H1 (cell line): Measurements from ENCODE around the gene NUBP1. TPM values are rescaled to one million over a fixed set of nuclear protein-coding genes. Genes with fewer than 3 reads are reported as not detected.

Experiments used
- CTCF ChIA-PET: fragments of 300-600 bp; sonication (Branson Sonifier 250); formaldehyde crosslinking; loops from one replicate; lab custom pipeline; 2021; ENCODE audit not compliant: partially characterized antibody; lab: Charles Lee
- POLR2A ChIA-PET: fragments of 300-600 bp; sonication (Branson Sonifier 250); formaldehyde crosslinking; loops from one replicate; lab custom pipeline; 2021; ENCODE audit warnings: inconsistent platforms; ENCODE audit not compliant: partially characterized antibody; lab: Charles Lee
- DNase-seq, 2 experiments: peaks; one replicate each; pipeline versions ENCODE4 v3.0.0 to v3.0.0-alpha.2; 2010 to 2022; ENCODE audit warnings: low spot score in 2 of 2, low read depth in 1 of 2, mixed read lengths in 1 of 2
- FAIRE-seq: peaks from 2 replicates; lab custom pipeline; 2011; peaks lifted over from hg19 to GRCh38; lab: Jason Lieb, UNC
- H2AFZ ChIP-seq: 2 replicates; pipeline ENCODE4 v1.8.1; 2012; ENCODE audit warnings: low read length, inconsistent platforms
- H2AK5ac ChIP-seq: 2 replicates; pipeline ENCODE4 v1.6.1; 2013; ENCODE audit warnings: low read depth, low read length
- H2BK120ac ChIP-seq: replicated peaks from 2 replicates; pipeline ENCODE3; 2013; ENCODE audit warnings: low read depth, low read length, inconsistent platforms
- H2BK12ac ChIP-seq: 2 replicates; pipeline ENCODE4 v1.6.1; 2013; ENCODE audit warnings: low read depth, low read length
- H2BK15ac ChIP-seq: 2 replicates; pipeline ENCODE4 v1.6.1; 2013; ENCODE audit warnings: low read length
- H2BK20ac ChIP-seq: 2 replicates; pipeline ENCODE4 v1.6.1; 2013; ENCODE audit warnings: low read length
- H2BK5ac ChIP-seq: 2 replicates; pipeline ENCODE4 v1.6.1; 2013; ENCODE audit warnings: low read depth, low read length
- H3K14ac ChIP-seq: 2 replicates; pipeline ENCODE4 v1.6.1; 2013; ENCODE audit warnings: inconsistent platforms; ENCODE audit not compliant: insufficient read length
- H3K18ac ChIP-seq: 2 replicates; pipeline ENCODE4 v1.6.1; 2013; ENCODE audit warnings: low read length; ENCODE audit errors: extremely low read depth
- H3K23ac ChIP-seq: 2 replicates; pipeline ENCODE4 v1.6.1; 2013; ENCODE audit warnings: inconsistent platforms; ENCODE audit not compliant: insufficient read length
- H3K23me2 ChIP-seq: 2 replicates; pipeline ENCODE4 v1.6.1; 2013; ENCODE audit warnings: low read depth, low read length
- H3K27ac ChIP-seq: 2 replicates; pipeline ENCODE4 v1.6.1; 2011; ENCODE audit warnings: low read depth, low read length, inconsistent platforms
- H3K27me3 ChIP-seq, 4 experiments: replicated peaks in 1 of 4; 1 replicate in 1 of 4; 2 replicates in 3 of 4; pipeline versions ENCODE4 v1.6.1 to v1.8.1; 2011 to 2013; ENCODE audit warnings: low read length in 3 of 4, mild to moderate bottlenecking in 3 of 4, inconsistent platforms in 2 of 4, mixed read lengths in 2 of 4, moderate library complexity in 1 of 4; ENCODE audit not compliant: control insufficient read depth in 3 of 4, insufficient read depth in 3 of 4; ENCODE audit errors: extremely low read depth in 1 of 4
- H3K36me3 ChIP-seq, 4 experiments: 2 replicates each; pipeline versions ENCODE4 v1.6.1 to v1.8.1; 2011 to 2013; ENCODE audit warnings: mild to moderate bottlenecking in 4 of 4, low read length in 3 of 4, moderate library complexity in 2 of 4, control low read depth in 1 of 4, inconsistent platforms in 1 of 4; ENCODE audit not compliant: insufficient read depth in 4 of 4, control insufficient read depth in 2 of 4
- H3K4ac ChIP-seq: replicated peaks from 2 replicates; pipeline ENCODE3; 2013; ENCODE audit warnings: low read length, low read depth, mixed read lengths, inconsistent platforms; ENCODE audit not compliant: insufficient read length
- H3K4me1 ChIP-seq, 4 experiments: replicated peaks in 1 of 4; 1 replicate in 1 of 4; 2 replicates in 3 of 4; pipeline versions ENCODE4 v1.6.1 to v1.8.1; 2011 to 2013; ENCODE audit warnings: low read length in 3 of 4, inconsistent platforms in 2 of 4, mixed read lengths in 1 of 4; ENCODE audit not compliant: insufficient read depth in 4 of 4, control insufficient read depth in 3 of 4
- H3K4me2 ChIP-seq, 2 experiments: 2 replicates each; pipeline versions ENCODE4 v1.6.1 to v1.8.1; 2011 to 2013; ENCODE audit warnings: low read depth in 2 of 2, low read length in 2 of 2, control low read depth in 1 of 2, inconsistent platforms in 1 of 2, mild to moderate bottlenecking in 1 of 2; ENCODE audit not compliant: insufficient read depth in 1 of 2
- H3K4me3 ChIP-seq, 4 experiments: fragments of 200-600, 300-600 bp in 1 of 4; sonication (generic), shearing (Covaris generic), sonication (Bioruptor Twin) in 1 of 4; 2 replicates each; pipeline versions ENCODE4 v1.5.1 to v1.8.1; 2011 to 2016; ENCODE audit warnings: low read length in 4 of 4, low read depth in 3 of 4, control low read depth in 2 of 4, inconsistent platforms in 2 of 4, mild to moderate bottlenecking in 2 of 4, mixed read lengths in 1 of 4, moderate library complexity in 1 of 4; ENCODE audit not compliant: insufficient read depth in 2 of 4; ENCODE audit errors: extremely low read depth in 1 of 4
- H3K56ac ChIP-seq: replicated peaks from 2 replicates; pipeline ENCODE3; 2013; ENCODE audit warnings: low read depth, mild to moderate bottlenecking, mixed read lengths, low read length, inconsistent platforms; ENCODE audit not compliant: insufficient read length
- H3K79me1 ChIP-seq: 2 replicates; pipeline ENCODE4 v1.6.1; 2013; ENCODE audit warnings: low read depth, low read length, control low read depth
- H3K79me2 ChIP-seq, 2 experiments: 2 replicates each; pipeline versions ENCODE4 v1.6.1 to v1.8.1; 2012 to 2013; ENCODE audit warnings: low read length in 2 of 2, mild to moderate bottlenecking in 2 of 2, inconsistent platforms in 1 of 2; ENCODE audit not compliant: insufficient read depth in 2 of 2, control insufficient read depth in 1 of 2
- H3K9ac ChIP-seq, 4 experiments: replicated peaks in 1 of 4; 1 replicate in 1 of 4; 2 replicates in 3 of 4; pipeline versions ENCODE4 v1.6.1 to v1.8.1; 2011 to 2013; ENCODE audit warnings: low read depth in 3 of 4, low read length in 3 of 4, control low read depth in 2 of 4, mild to moderate bottlenecking in 2 of 4, moderate library complexity in 2 of 4, inconsistent platforms in 1 of 4; ENCODE audit errors: extremely low read depth in 1 of 4
- H3K9me3 ChIP-seq, 2 experiments: 2 replicates each; pipeline versions ENCODE4 v1.6.1 to v1.8.1; 2012 to 2013; ENCODE audit warnings: mild to moderate bottlenecking in 2 of 2, moderate library complexity in 2 of 2, control low read depth in 1 of 2, inconsistent platforms in 1 of 2, low read depth in 1 of 2, low read length in 1 of 2, mixed read lengths in 1 of 2; ENCODE audit not compliant: insufficient read depth in 2 of 2
- H4K20me1 ChIP-seq, 2 experiments: replicated peaks in 1 of 2; 2 replicates each; pipeline versions ENCODE3 to v1.8.1; 2011 to 2013; ENCODE audit warnings: inconsistent platforms in 2 of 2, low read length in 2 of 2, mild to moderate bottlenecking in 1 of 2; ENCODE audit not compliant: insufficient read depth in 2 of 2, control insufficient read depth in 1 of 2
- H4K5ac ChIP-seq: 2 replicates; pipeline ENCODE4 v1.6.1; 2013; ENCODE audit warnings: low read length, low read depth, mixed read lengths, inconsistent platforms; ENCODE audit not compliant: insufficient read length
- H4K8ac ChIP-seq: 2 replicates; pipeline ENCODE4 v1.8.0; 2013; ENCODE audit warnings: mild to moderate bottlenecking, moderate library complexity, low read length, inconsistent platforms; ENCODE audit not compliant: insufficient read depth; ENCODE audit errors: extremely low read depth
- H4K91ac ChIP-seq: replicated peaks from 2 replicates; pipeline ENCODE3; 2013; ENCODE audit warnings: low read length, mixed read lengths, inconsistent platforms; ENCODE audit not compliant: insufficient read length
- BACH1 ChIP-seq: IDR thresholded peaks from 2 replicates; pipeline ENCODE4 v1.6.1; 2012; ENCODE audit warnings: low read length, improper control_type of control experiment
- CREB1 ChIP-seq: IDR thresholded peaks from 2 replicates; pipeline ENCODE4 v1.6.1; 2012; ENCODE audit warnings: inconsistent platforms
- EGR1 ChIP-seq: IDR thresholded peaks from 2 replicates; pipeline ENCODE4 v1.6.1; 2011; ENCODE audit warnings: low read depth, low read length, borderline replicate concordance
- HDAC6 ChIP-seq: IDR thresholded peaks from one replicate; pipeline ENCODE4 v1.7.1; 2012; ENCODE audit warnings: low read depth, mild to moderate bottlenecking, inconsistent platforms, low read length, moderate library complexity
- KDM1A ChIP-seq: fragments of 200-600, 300-600 bp; sonication (generic); IDR thresholded peaks from 2 replicates; pipeline ENCODE4 v1.7.1; 2016; ENCODE audit warnings: mild to moderate bottlenecking, low read length, borderline replicate concordance
- RFX5 ChIP-seq: IDR thresholded peaks from 2 replicates; pipeline ENCODE4 v1.6.1; 2011; ENCODE audit warnings: low read depth, low read length, improper control_type of control experiment, borderline replicate concordance
- SP4 ChIP-seq: IDR thresholded peaks from 2 replicates; pipeline ENCODE4 v1.6.1; 2012; ENCODE audit warnings: low read length, inconsistent platforms
- WGBS, 2 experiments: shearing (Covaris generic) in 1 of 2; methylation state at CpG; one replicate each; pipeline versions ENCODE4 v1.1.6 to v1.1.7; 2013 to 2015; ENCODE audit warnings: low lambda C conversion rate in 2 of 2, mixed read lengths in 2 of 2, inconsistent platforms in 1 of 2, low coverage in 1 of 2, missing lambda C conversion rate in 1 of 2; ENCODE audit not compliant: insufficient replicate concordance in 2 of 2, insufficient coverage in 1 of 2, insufficient read length in 1 of 2; ENCODE audit errors: extremely low coverage in 1 of 2, missing lambda C conversion rate in 1 of 2; 5-methylcytosine and 5-hydroxymethylcytosine counted together
- polyA plus RNA-seq, 7 experiments: library from polyadenylated mRNA; depleted of rRNA in 3 of 7; stranded (reverse) in 5 of 7; unstranded in 2 of 7; fragments of >200 nt in 5 of 7; fragments of 200-250 nt in 2 of 7; gene quantifications; 1 replicate in 5 of 7; 2 replicates in 1 of 7; 4 replicates in 1 of 7; pipeline versions ENCODE4 v1.2.1 to v1.2.3, GENCODE V29; 2011 to 2013; ENCODE audit warnings: missing spikeins in 2 of 7, mixed read lengths in 2 of 7
- total RNA-seq: library from RNA; stranded (reverse); fragmentation: NEBNext Ultra II Directional; extraction: Animal tissue kit (Norgen Biotek cat#: 25700); gene quantifications from 2 replicates; pipeline ENCODE4 v1.2.1, GENCODE V29; 2021
- TF ChIP-seq, protein P1 (sequence below): IDR thresholded peaks from 2 replicates; pipeline ENCODE4 v1.6.1; 2012; ENCODE audit warnings: inconsistent platforms

Gene NUBP1
- total and polyA plus RNA-seq, 2 of the 8 experiments (the other 6 are each of a cell fraction or from before 2014, with no cell fraction given): 28.2 to 32.2 TPM

DNA sequence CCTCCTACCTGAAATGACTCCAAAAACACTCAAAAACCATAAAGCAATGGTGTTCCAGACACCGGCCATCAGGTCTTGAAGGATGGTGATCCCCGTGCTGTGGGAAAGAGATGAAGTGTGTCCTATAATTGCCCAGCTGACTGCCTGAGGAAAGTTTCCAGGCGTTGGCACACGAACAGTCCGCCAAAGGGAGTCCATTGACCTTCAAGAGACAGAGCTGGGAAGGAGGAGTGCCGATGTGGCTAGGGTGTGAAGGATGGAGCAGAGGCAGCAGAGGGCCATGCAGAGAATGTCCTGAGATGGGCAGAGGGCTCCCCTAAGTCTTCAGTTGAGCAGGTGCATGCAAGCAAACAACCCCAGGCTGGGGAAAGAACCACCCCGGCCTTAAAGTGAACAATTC is 11.9 kb upstream of the NUBP1 start:
- Histone ChIP-seq H2BK20ac (no peak overlapping the region), H4K20me1 (peaks cover 1 to 4% of the 10 kb centered on the region in 2 experiments), H3K23me2 (no peaks in the 10 kb centered on the region; the same call in 1 of the 2 replicates), H3K27ac (no peak overlapping the region), H2BK5ac (no peak overlapping the region), H3K56ac (no peak overlapping the region), H3K23ac (no peak overlapping the region), H4K5ac (no peak overlapping the region), H3K4ac (no peak overlapping the region), H3K9me3 (no peaks in the 10 kb centered on the region), H3K27me3 (no peaks in the 10 kb centered on the region), H3K79me2 (no peaks in the 10 kb centered on the region), H2AFZ (no peak overlapping the region), H3K9ac (no peak overlapping the region), H4K8ac (no peak overlapping the region), H3K4me1 (no peaks in the 10 kb centered on the region), H3K4me2 (no peak overlapping the region), H4K91ac (no peak overlapping the region), H3K36me3 (no peaks in the 10 kb centered on the region), H3K18ac (no peak overlapping the region), H3K79me1 (no peaks in the 10 kb centered on the region; the same call in 1 of the 2 replicates), H2BK12ac (no peak overlapping the region), H2AK5ac (no peak overlapping the region), H3K4me3 (no peak overlapping the region), H2BK15ac (no peak overlapping the region), H2BK120ac (no peak overlapping the region), H3K14ac (no peak overlapping the region)
- 84% methylated on average over 7 of the region's 7 CpGs; no CpG with 5 or more reads in 1 of the 2 experiments for WGBS, 2 experiments
- DNase-seq: no peak
- TF ChIP-seq KDM1A: no peak
- no peak for TF ChIP-seq EGR1
- TF ChIP-seq SP4: no peak
- TF ChIP-seq BACH1: no peak
- TF ChIP-seq HDAC6: no peak
- no peak for TF ChIP-seq RFX5
- TF ChIP-seq CREB1: no peak
- TF ChIP-seq, protein P1, sequence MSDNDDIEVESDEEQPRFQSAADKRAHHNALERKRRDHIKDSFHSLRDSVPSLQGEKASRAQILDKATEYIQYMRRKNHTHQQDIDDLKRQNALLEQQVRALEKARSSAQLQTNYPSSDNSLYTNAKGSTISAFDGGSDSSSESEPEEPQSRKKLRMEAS: no peak
- ChIA-PET CTCF (interaction anchor here (0.6 to 1.7 kb wide), 7 partner anchors 115 to 474 kb away, joined by 3 to 6 read pairs (median 5); no protein-coding TSS in a partner anchor), POLR2A (no interaction called here)
- FAIRE-seq: no peak
